Right lobe of liver (tissue), 6 donors: Measurements from ENCODE around the gene SAMD4A. TPM values are rescaled to one million over a fixed set of nuclear protein-coding genes. Genes with fewer than 3 reads are reported as not detected.

Experiments
- ATAC-seq, 4 donors: fragments of 200-7000 bp; cut with Tn5 transposase; one replicate each; pipeline ENCODE4 v1.9.1; 2020; ENCODE audit warnings: mild to moderate bottlenecking in 4 of 4, moderate library complexity in 4 of 4
- DNase-seq, 3 donors: peaks; one replicate each; pipeline ENCODE4 v3.0.0-alpha.2; 2020
- H3K27ac ChIP-seq, 3 donors: fragments of 200-600 bp; one replicate each; pipeline ENCODE4 v1.8.0; 2022
- H3K27me3 ChIP-seq, 2 donors: fragments of 200-600 bp; one replicate each; pipeline ENCODE4 v1.8.0; 2022
- H3K36me3 ChIP-seq, 4 donors: fragments of 200-600 bp; sonication (generic) in 1 of 4; one replicate each; pipeline versions ENCODE4 v1.5.1 to v1.8.0; 2017 to 2022; ENCODE audit warnings: control low read depth in 1 of 4
- H3K4me1 ChIP-seq, 4 donors: fragments of 200-600 bp; sonication (generic) in 1 of 4; one replicate each; pipeline versions ENCODE4 v1.5.1 to v1.8.0; 2017 to 2022; ENCODE audit warnings: control low read depth in 1 of 4
- H3K4me3 ChIP-seq, 3 donors: fragments of 200-600 bp; one replicate each; pipeline ENCODE4 v1.8.0; 2022
- H3K9me3 ChIP-seq, 4 donors: fragments of 200-600 bp; sonication (generic) in 1 of 4; one replicate each; pipeline versions ENCODE4 v1.5.1 to v1.8.0; 2017 to 2022; ENCODE audit warnings: control low read depth in 1 of 4
- POLR2A ChIP-seq: fragments of 450-650 bp; IDR thresholded peaks from one replicate; pipeline ENCODE4 v1.6.1; 2017; ENCODE audit warnings: antibody characterized with exemption, mild to moderate bottlenecking
- WGBS: methylation state at CpG from one replicate; pipeline ENCODE4 v1.1.6; 2018; ENCODE audit warnings: low coverage, low lambda C conversion rate; ENCODE audit not compliant: insufficient coverage; ENCODE audit errors: missing lambda C conversion rate; 5-methylcytosine and 5-hydroxymethylcytosine counted together
- intact Hi-C, 2 donors: fragments of 100-400 bp; cut with DNase I; formaldehyde crosslinking; loops; one replicate each; pipeline versions ENCODE4 v1.11.2 to v1.14.1; 2022
- total RNA-seq, 6 experiments: library from RNA; depleted of rRNA in 2 of 6; stranded (reverse); fragments of >200 nt in 2 of 6; fragmentation: NEBNext Ultra II Directional in 3 of 6; extraction: Animal tissue kit (Norgen Biotek cat#: 25700) in 3 of 6; gene quantifications; one replicate each; pipeline versions ENCODE4 v1.1.0 to v1.2.4, GENCODE V29; 2016 to 2023
- TF ChIP-seq, protein P1 (sequence below), 4 donors: fragments of 200-600 bp in 3 of 4; fragments of 450-650 bp in 1 of 4; IDR thresholded peaks; one replicate each; pipeline versions ENCODE4 v1.5.1 to v1.8.0; 2016 to 2022; ENCODE audit warnings: antibody characterized with exemption in 4 of 4, mild to moderate bottlenecking in 2 of 4
- donor health status: DM: no; HTN: yes; CAD: no.
- donor health status: DM: no; HTN: no; CAD: no.
- donor health status: DM: no; HTN: no; CAD: no.
- donor health status: DM: no; HTN: yes; CAD: no.
- donor health status: DM: no; HTN: yes; CAD: no.

SAMD4A gene
- total RNA-seq, 6 experiments from 2014 or later, result 16.7 to 31.9 (median 21.1) TPM

- H3K4me1 ChIP-seq, result peaks cover 0 to 10% (median 3%) of the 10 kb centered on the region in 4 donors
- no peak overlapping the region for H3K4me3 ChIP-seq
- no peaks in the 10 kb centered on the region for H3K27me3 ChIP-seq
- H3K27ac ChIP-seq, result no peak overlapping the region
- no peak for TF ChIP-seq POLR2A
- TF ChIP-seq, protein P1, sequence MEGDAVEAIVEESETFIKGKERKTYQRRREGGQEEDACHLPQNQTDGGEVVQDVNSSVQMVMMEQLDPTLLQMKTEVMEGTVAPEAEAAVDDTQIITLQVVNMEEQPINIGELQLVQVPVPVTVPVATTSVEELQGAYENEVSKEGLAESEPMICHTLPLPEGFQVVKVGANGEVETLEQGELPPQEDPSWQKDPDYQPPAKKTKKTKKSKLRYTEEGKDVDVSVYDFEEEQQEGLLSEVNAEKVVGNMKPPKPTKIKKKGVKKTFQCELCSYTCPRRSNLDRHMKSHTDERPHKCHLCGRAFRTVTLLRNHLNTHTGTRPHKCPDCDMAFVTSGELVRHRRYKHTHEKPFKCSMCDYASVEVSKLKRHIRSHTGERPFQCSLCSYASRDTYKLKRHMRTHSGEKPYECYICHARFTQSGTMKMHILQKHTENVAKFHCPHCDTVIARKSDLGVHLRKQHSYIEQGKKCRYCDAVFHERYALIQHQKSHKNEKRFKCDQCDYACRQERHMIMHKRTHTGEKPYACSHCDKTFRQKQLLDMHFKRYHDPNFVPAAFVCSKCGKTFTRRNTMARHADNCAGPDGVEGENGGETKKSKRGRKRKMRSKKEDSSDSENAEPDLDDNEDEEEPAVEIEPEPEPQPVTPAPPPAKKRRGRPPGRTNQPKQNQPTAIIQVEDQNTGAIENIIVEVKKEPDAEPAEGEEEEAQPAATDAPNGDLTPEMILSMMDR (IDR thresholded peaks at IDR 0.05), result no peak
- H3K9me3 ChIP-seq, result no peaks in the 10 kb centered on the region
- no peaks in the 10 kb centered on the region for H3K36me3 ChIP-seq
- ATAC-seq (peak in 3 of 4 donors; percentile 59 to 91 (median 61)), DNase-seq (no peak)
- intact Hi-C loops, result no loop called here
- WGBS, result 24% methylated on average over 2 of the region's 2 CpGs
These were observed 29.3 kb upstream of the SAMD4A start for GRCh38 chr14:54537651-54538050.

- no peak for DNase-seq
- Histone ChIP-seq H3K9me3 (no peaks in the 10 kb centered on the region), H3K27me3 (no peaks in the 10 kb centered on the region), H3K36me3 (no peaks in the 10 kb centered on the region), H3K27ac (peak overlapping the region in 1 of 3 donors; percentile 11), H3K4me3 (no peak overlapping the region), H3K4me1 (peaks cover 0 to 10% (median 3%) of the 10 kb centered on the region in 4 donors)
- intact Hi-C loops, result no loop called here
- WGBS, result 89% methylated on average over 3 of the region's 3 CpGs
- TF ChIP-seq POLR2A, result no peak
- TF ChIP-seq, protein P1 (IDR thresholded peaks at IDR 0.05), result no peak
- ATAC-seq, result peak in 1 of 4 donors; percentile 60
These were observed 28.9 kb upstream of the SAMD4A start for GRCh38 chr14:54538055-54538454.

- intact Hi-C loops, result no loop called here
- H3K36me3 ChIP-seq, result no peaks in the 10 kb centered on the region
- no peaks in the 10 kb centered on the region for H3K27me3 ChIP-seq
- H3K9me3 ChIP-seq, result no peaks in the 10 kb centered on the region
- no peak overlapping the region for H3K4me3 ChIP-seq
- no peaks in the 10 kb centered on the region for H3K4me1 ChIP-seq
- ATAC-seq (no peak), DNase-seq (no peak)
- no peak overlapping the region for H3K27ac ChIP-seq
- TF ChIP-seq POLR2A, result no peak
- TF ChIP-seq, protein P1 (IDR thresholded peaks at IDR 0.05), result no peak
- 100% methylated on average over 3 of the region's 3 CpGs for WGBS
These were observed 19.3 kb upstream of the SAMD4A start for GRCh38 chr14:54547583-54547982.

- DNase-seq, result no peak
- H3K4me3 ChIP-seq, result no peak overlapping the region
- H3K9me3 ChIP-seq, result no peaks in the 10 kb centered on the region
- no peaks in the 10 kb centered on the region for H3K27me3 ChIP-seq
- H3K4me1 ChIP-seq, result no peaks in the 10 kb centered on the region
- no peak for TF ChIP-seq POLR2A
- TF ChIP-seq, protein P1 (IDR thresholded peaks at IDR 0.05), result no peak
- no peak overlapping the region for H3K27ac ChIP-seq
- 53% methylated on average over 3 of the region's 5 CpGs for WGBS
- ATAC-seq, result no peak
- intact Hi-C loops, result no loop called here
- no peaks in the 10 kb centered on the region for H3K36me3 ChIP-seq
These were observed 18.4 kb upstream of the SAMD4A start for GRCh38 chr14:54548491-54548890.

- Histone ChIP-seq H3K36me3 (no peaks in the 10 kb centered on the region), H3K27ac (no peak overlapping the region), H3K27me3 (no peaks in the 10 kb centered on the region), H3K9me3 (no peaks in the 10 kb centered on the region), H3K4me1 (no peaks in the 10 kb centered on the region), H3K4me3 (no peak overlapping the region)
- no peak for ATAC-seq
- intact Hi-C loops, result no loop called here
- WGBS, result 76% methylated on average over 3 of the region's 3 CpGs
- DNase-seq, result no peak
- TF ChIP-seq, protein P1 (IDR thresholded peaks at IDR 0.05), result no peak
- no peak for TF ChIP-seq POLR2A
These were observed 17.1 kb upstream of the SAMD4A start for GRCh38 chr14:54549862-54550261.
